ENCODE results near the gene CCDC69.
"Not testable (repeated sequence)": the region's sequence is repeated elsewhere in the genome, so short reads cannot be mapped to it uniquely, and the experiment has no call there.

Gene CCDC69

GRCh38 chr5:151245680-151246219, 21.9 kb upstream of the CCDC69 start:
- no peak for DNase-seq (ENCODE audit: low spot score)

GRCh38 chr5:151244206-151244605, 20.3 kb upstream of the CCDC69 start:
- DNase-seq (ENCODE audit: low spot score): no peak

- no peak for DNase-seq (ENCODE audit: low spot score)
Measured at GRCh38 chr5:151243564-151243963, 19.7 kb upstream of the CCDC69 start.

- DNase-seq (ENCODE audit: low spot score): no peak
Measured at GRCh38 chr5:151243127-151243526, 19.2 kb upstream of the CCDC69 start.

GRCh38 chr5:151240924-151241635, 17.2 kb upstream of the CCDC69 start:
- DNase-seq (ENCODE audit: low spot score): no peak

GRCh38 chr5:151240268-151240835, 16.5 kb upstream of the CCDC69 start:
- not testable (repeated sequence) for DNase-seq (ENCODE audit: low spot score)

GRCh38 chr5:151239237-151239861, 15.5 kb upstream of the CCDC69 start:
- no peak for DNase-seq (ENCODE audit: low spot score)

GRCh38 chr5:151238303-151238741, 14.4 kb upstream of the CCDC69 start:
- DNase-seq (ENCODE audit: low spot score): no peak

- DNase-seq (ENCODE audit: low spot score): no peak
Measured at GRCh38 chr5:151237685-151238084, 13.8 kb upstream of the CCDC69 start.

GRCh38 chr5:151236888-151237287, 13.0 kb upstream of the CCDC69 start:
- no peak for DNase-seq (ENCODE audit: low spot score)

GRCh38 chr5:151235239-151235571, 11.3 kb upstream of the CCDC69 start:
- DNase-seq (ENCODE audit: low spot score): not testable (repeated sequence)

- no peak for DNase-seq (ENCODE audit: low spot score)
Measured at GRCh38 chr5:151234476-151235238, 10.8 kb upstream of the CCDC69 start.

GRCh38 chr5:151233616-151234085, 9.8 kb upstream of the CCDC69 start:
- no peak for DNase-seq (ENCODE audit: low spot score)

GRCh38 chr5:151231359-151231758, 7.5 kb upstream of the CCDC69 start:
- no peak for DNase-seq (ENCODE audit: low spot score)

GRCh38 chr5:151230048-151230680, 6.3 kb upstream of the CCDC69 start:
- DNase-seq (ENCODE audit: low spot score): no peak

GRCh38 chr5:151228986-151229385, 5.1 kb upstream of the CCDC69 start:
- no peak for DNase-seq (ENCODE audit: low spot score)

- no peak for DNase-seq (ENCODE audit: low spot score)
Measured at GRCh38 chr5:151227918-151228447, 4.1 kb upstream of the CCDC69 start.

- no peak for DNase-seq (ENCODE audit: low spot score)
Measured at GRCh38 chr5:151225475-151225874, 1.6 kb upstream of the CCDC69 start.

- no peak for DNase-seq (ENCODE audit: low spot score)
Measured at GRCh38 chr5:151225071-151225470, 1.2 kb upstream of the CCDC69 start.

GRCh38 chr5:151224372-151224771, 480 bp upstream of the CCDC69 start:
- DNase-seq (ENCODE audit: low spot score): no peak

GRCh38 chr5:151222790-151223446, 974 bp downstream of the CCDC69 start:
- no peak for DNase-seq (ENCODE audit: low spot score)
